ENCODE data around the gene ATG4D.

Gene ATG4D

GRCh38 chr19:10553087-10553667 is 9.5 kb downstream of the ATG4D start:
- Mint-ChIP-seq H3K36me3 (ENCODE audit: low read depth) (peaks cover 93% of the 10 kb centered on the region), H3K4me3 (peak overlapping the region; percentile 51), H3K27ac (peak overlapping the region; percentile 93), H3K4me1 (ENCODE audit: low read depth) (peaks cover 51% of the 10 kb centered on the region), H3K9me3 (no peaks in the 10 kb centered on the region), H3K27me3 (no peaks in the 10 kb centered on the region)
- peak; percentile 41 for DNase-seq

GRCh38 chr19:10553943-10554381 is 10.3 kb downstream of the ATG4D start:
- Mint-ChIP-seq H3K36me3 (ENCODE audit: low read depth) (peaks cover 93% of the 10 kb centered on the region), H3K4me1 (ENCODE audit: low read depth) (peaks cover 54% of the 10 kb centered on the region), H3K27ac (peak overlapping the region; percentile 93), H3K9me3 (no peaks in the 10 kb centered on the region), H3K27me3 (no peaks in the 10 kb centered on the region), H3K4me3 (peak overlapping the region; percentile 51)
- DNase-seq, result peak; percentile 64

GRCh38 chr19:10554760-10555609 is 11.3 kb downstream of the ATG4D start:
- H3K36me3 Mint-ChIP-seq (ENCODE audit: low read depth), result peaks cover 94% of the 10 kb centered on the region
- no peaks in the 10 kb centered on the region for H3K9me3 Mint-ChIP-seq
- no peak for DNase-seq
- H3K27me3 Mint-ChIP-seq, result no peaks in the 10 kb centered on the region
- no peak overlapping the region for H3K4me3 Mint-ChIP-seq
- H3K4me1 Mint-ChIP-seq (ENCODE audit: low read depth), result peaks cover 54% of the 10 kb centered on the region
- H3K27ac Mint-ChIP-seq, result peak overlapping the region; percentile 93

- Mint-ChIP-seq H3K9me3 (no peaks in the 10 kb centered on the region), H3K4me1 (ENCODE audit: low read depth) (peaks cover 49% of the 10 kb centered on the region), H3K27ac (peak overlapping the region; percentile 93), H3K27me3 (no peaks in the 10 kb centered on the region), H3K4me3 (no peak overlapping the region), H3K36me3 (ENCODE audit: low read depth) (peaks cover 94% of the 10 kb centered on the region)
- no peak for DNase-seq
Observed at GRCh38 chr19:10555610-10555973, 11.9 kb downstream of the ATG4D start.

GRCh38 chr19:10557603-10558197 is 14.0 kb downstream of the ATG4D start:
- no peaks in the 10 kb centered on the region for H3K9me3 Mint-ChIP-seq
- H3K27ac Mint-ChIP-seq, result peak overlapping the region; percentile 82
- peaks cover 52% of the 10 kb centered on the region for H3K4me1 Mint-ChIP-seq (ENCODE audit: low read depth)
- peaks cover 94% of the 10 kb centered on the region for H3K36me3 Mint-ChIP-seq (ENCODE audit: low read depth)
- H3K4me3 Mint-ChIP-seq, result no peak overlapping the region
- no peaks in the 10 kb centered on the region for H3K27me3 Mint-ChIP-seq
- DNase-seq, result no peak

- Mint-ChIP-seq H3K9me3 (no peaks in the 10 kb centered on the region), H3K27me3 (no peaks in the 10 kb centered on the region), H3K27ac (peak overlapping the region; percentile 9), H3K4me1 (ENCODE audit: low read depth) (peaks cover 38% of the 10 kb centered on the region), H3K36me3 (ENCODE audit: low read depth) (peaks cover 82% of the 10 kb centered on the region), H3K4me3 (no peak overlapping the region)
- DNase-seq, result no peak
Observed at GRCh38 chr19:10560154-10560553, 16.4 kb downstream of the ATG4D start.

- Mint-ChIP-seq H3K27ac (peak overlapping the region; percentile 76), H3K36me3 (ENCODE audit: low read depth) (peaks cover 81% of the 10 kb centered on the region)
Observed at GRCh38 chr19:10562609-10563008, 18.9 kb downstream of the ATG4D start.

GRCh38 chr19:10565028-10565566 is 21.4 kb downstream of the ATG4D start:
- H3K36me3 Mint-ChIP-seq (ENCODE audit: low read depth), result peaks cover 69% of the 10 kb centered on the region

More at GRCh38 chr19:10562609-10563008, 18.9 kb downstream of the ATG4D start:
- peaks cover 42% of the 10 kb centered on the region for H3K4me1 Mint-ChIP-seq (ENCODE audit: low read depth)
- no peaks in the 10 kb centered on the region for H3K9me3 Mint-ChIP-seq
- no peak for DNase-seq
- no peaks in the 10 kb centered on the region for H3K27me3 Mint-ChIP-seq
- no peak overlapping the region for H3K4me3 Mint-ChIP-seq

GRCh38 chr19:10565567-10566407 is 22.1 kb downstream of the ATG4D start, which contains the start of gene KRI1:
TSS of gene KRI1 (minus strand) at chr19:10566010. CDS start at chr19:10565999, 11 bp downstream.
- H3K27me3 Mint-ChIP-seq, result no peaks in the 10 kb centered on the region
- no peaks in the 10 kb centered on the region for H3K9me3 Mint-ChIP-seq
- peak within 1 kb of the TSS; percentile 91 for H3K4me3 Mint-ChIP-seq
- DNase-seq, result peak; percentile 99
- H3K4me1 Mint-ChIP-seq (ENCODE audit: low read depth), result peaks cover 53% of the 10 kb centered on the region
- peak within 1 kb of the TSS; percentile 94 for H3K27ac Mint-ChIP-seq
- peaks cover 62% of the 10 kb centered on the region for H3K36me3 Mint-ChIP-seq (ENCODE audit: low read depth)

More at GRCh38 chr19:10565028-10565566, 21.4 kb downstream of the ATG4D start:
- Mint-ChIP-seq H3K27ac (peak overlapping the region; percentile 94), H3K4me1 (ENCODE audit: low read depth) (peaks cover 51% of the 10 kb centered on the region), H3K4me3 (peak overlapping the region; percentile 91), H3K9me3 (no peaks in the 10 kb centered on the region), H3K27me3 (no peaks in the 10 kb centered on the region)
- peak; percentile 75 for DNase-seq

GRCh38 chr19:10566408-10566657 is 22.6 kb downstream of the ATG4D start:
- Mint-ChIP-seq H3K4me3 (peak overlapping the region; percentile 91), H3K4me1 (ENCODE audit: low read depth) (peaks cover 48% of the 10 kb centered on the region), H3K36me3 (ENCODE audit: low read depth) (peaks cover 57% of the 10 kb centered on the region), H3K27ac (peak overlapping the region; percentile 94), H3K9me3 (no peaks in the 10 kb centered on the region), H3K27me3 (no peaks in the 10 kb centered on the region)
- DNase-seq, result no peak

- DNase-seq, result peak; percentile 73
- Mint-ChIP-seq H3K27me3 (no peaks in the 10 kb centered on the region), H3K4me1 (ENCODE audit: low read depth) (peaks cover 43% of the 10 kb centered on the region), H3K4me3 (peak overlapping the region; percentile 91), H3K36me3 (ENCODE audit: low read depth) (peaks cover 52% of the 10 kb centered on the region), H3K27ac (peak overlapping the region; percentile 94), H3K9me3 (no peaks in the 10 kb centered on the region)
Observed at GRCh38 chr19:10566658-10567410, 23.1 kb downstream of the ATG4D start.

- Mint-ChIP-seq H3K27ac (peak overlapping the region; percentile 94), H3K36me3 (ENCODE audit: low read depth) (peaks cover 44% of the 10 kb centered on the region), H3K27me3 (no peaks in the 10 kb centered on the region), H3K9me3 (no peaks in the 10 kb centered on the region), H3K4me3 (peak overlapping the region; percentile 91), H3K4me1 (ENCODE audit: low read depth) (peaks cover 46% of the 10 kb centered on the region)
- no peak for DNase-seq
Observed at GRCh38 chr19:10567656-10568055, 24.0 kb downstream of the ATG4D start.

GRCh38 chr19:10568062-10568825 is 24.5 kb downstream of the ATG4D start:
- Mint-ChIP-seq H3K27ac (peak overlapping the region; percentile 94), H3K4me1 (ENCODE audit: low read depth) (peaks cover 45% of the 10 kb centered on the region), H3K4me3 (peak overlapping the region; percentile 91), H3K36me3 (ENCODE audit: low read depth) (peaks cover 42% of the 10 kb centered on the region), H3K9me3 (no peaks in the 10 kb centered on the region), H3K27me3 (no peaks in the 10 kb centered on the region)
- DNase-seq, result peak; percentile 50

Measured in activated T-cell treated with anti-CD3 and anti-CD28 coated beads, Interleukin-2, amount 50 U/mL, for 24 hours (primary cell).